ENCODE measurements around the gene FAM227B.
"Not testable (repeated sequence)": the region's sequence is repeated elsewhere in the genome, so short reads cannot be mapped to it uniquely, and the experiment has no call there.

- not testable (repeated sequence) for TF ChIP-seq FOXM1 (IDR thresholded peaks at IDR 0.05; ENCODE audit: borderline replicate concordance); FOXA1 (IDR thresholded peaks at IDR 0.05); HDGF (IDR thresholded peaks at IDR 0.05; ENCODE audit: borderline replicate concordance); NFRKB (IDR thresholded peaks at IDR 0.05); SP1 (IDR thresholded peaks at IDR 0.05)
Observed at GRCh38 chr15:49478982-49479381, 141.6 kb downstream of the FAM227B start.
